Loucy (cell line): ENCODE data around the gene WASF2.

Source experiments
- CTCF ChIP-seq: fragments of 200-600 bp; sonication (generic); conservative IDR thresholded peaks from 2 replicates; pipeline ENCODE4 v1.5.1; 2014; ENCODE audit warnings: mild to moderate bottlenecking, antibody characterized with exemption, low read length
- EZH2phosphoT487 ChIP-seq: fragments of 200-600 bp; IDR thresholded peaks from 2 replicates; pipeline ENCODE4 v1.6.1; 2018; ENCODE audit warnings: antibody characterized with exemption, mild to moderate bottlenecking, moderate library complexity, borderline replicate concordance

GRCh38 chr1:27446496-27447020 lies 43.4 kb downstream of the WASF2 start:
- TF ChIP-seq CTCF (no peak), EZH2phosphoT487 (no peak)
